Left ventricle myocardium inferior (tissue), 1 donor: Measurements from ENCODE around the gene RAD1. TPM values are rescaled to one million over a fixed set of nuclear protein-coding genes. Genes with fewer than 3 reads are reported as not detected.

Source experiments
- total RNA-seq: library from RNA; stranded (reverse); fragmentation: NEBNext Ultra II Directional; extraction: Animal tissue kit (Norgen Biotek cat#: 25700); gene quantifications from one replicate; pipeline ENCODE4 v1.2.1, GENCODE V29; 2021
- donor health status: DM: no; HTN: yes; CAD: no; lungs with severe emphysema.

The RAD1 gene
- total RNA-seq, 1 donor from 2014 or later, result 28.2 TPM

Other genes starting within 250 kb of the RAD1 start
- gene TTC23L, start 76.3 kb downstream of the RAD1 start, total RNA-seq, result not detected
- gene BRIX1, start 207 bp upstream of the RAD1 start, total RNA-seq, result 10.5 TPM
- 55.5 TPM for gene DNAJC21, start 14.1 kb upstream of the RAD1 start, total RNA-seq
- not detected for gene AGXT2, start 132.4 kb upstream of the RAD1 start, total RNA-seq